H9 (cell line): ENCODE results near the gene LRRC42. TPM values are rescaled to one million over a fixed set of nuclear protein-coding genes. Genes with fewer than 3 reads are reported as not detected.

Experiments used
- DNase-seq: peaks from one replicate; pipeline ENCODE4 v3.0.0-alpha.2; 2017
- H2AFZ ChIP-seq: one replicate; pipeline ENCODE4 v1.6.1; 2013; ENCODE audit warnings: mild to moderate bottlenecking, low read length, control low read depth, moderate library complexity
- H2AK5ac ChIP-seq: 2 replicates; pipeline ENCODE4 v1.6.1; 2013; ENCODE audit warnings: low read length, control low read depth, mixed read lengths; ENCODE audit not compliant: insufficient read length
- H2BK120ac ChIP-seq: one replicate; pipeline ENCODE4 v1.6.1; 2013; ENCODE audit warnings: low read depth, mild to moderate bottlenecking, low read length, control low read depth, inconsistent platforms; ENCODE audit not compliant: poor library complexity, severe bottlenecking
- H2BK12ac ChIP-seq: 2 replicates; pipeline ENCODE4 v1.6.1; 2013; ENCODE audit warnings: low read length, control low read depth, mixed read lengths, low read depth; ENCODE audit not compliant: insufficient read length
- H2BK15ac ChIP-seq: 2 replicates; pipeline ENCODE4 v1.6.1; 2013; ENCODE audit warnings: low read depth, low read length, control low read depth
- H2BK20ac ChIP-seq: one replicate; pipeline ENCODE4 v1.6.1; 2013; ENCODE audit warnings: low read depth, mild to moderate bottlenecking, low read length, control low read depth, inconsistent platforms; ENCODE audit not compliant: poor library complexity, severe bottlenecking
- H2BK5ac ChIP-seq: 2 replicates; pipeline ENCODE4 v1.6.1; 2013; ENCODE audit warnings: low read length, control low read depth, mixed read lengths; ENCODE audit not compliant: insufficient read length
- H3K14ac ChIP-seq: 2 replicates; pipeline ENCODE4 v1.6.1; 2013; ENCODE audit warnings: low read length, control low read depth; ENCODE audit not compliant: insufficient read depth
- H3K18ac ChIP-seq: 2 replicates; pipeline ENCODE4 v1.6.1; 2013; ENCODE audit warnings: low read depth, mild to moderate bottlenecking, mixed read lengths, low read length, control low read depth; ENCODE audit not compliant: insufficient read length
- H3K23ac ChIP-seq: 2 replicates; pipeline ENCODE4 v1.6.1; 2013; ENCODE audit warnings: low read length, control low read depth, mixed read lengths, low read depth; ENCODE audit not compliant: insufficient read length
- H3K23me2 ChIP-seq: 2 replicates; pipeline ENCODE4 v1.6.1; 2013; ENCODE audit warnings: low read depth, mild to moderate bottlenecking, mixed read lengths, low read length, control low read depth; ENCODE audit not compliant: insufficient read length, poor library complexity, severe bottlenecking
- H3K27ac ChIP-seq: 2 replicates; pipeline ENCODE4 v1.5.1; 2013; ENCODE audit warnings: low read length, control low read depth, mixed read lengths, low read depth; ENCODE audit not compliant: insufficient read length
- H3K27me3 ChIP-seq: 2 replicates; pipeline ENCODE4 v1.6.1; 2013; ENCODE audit warnings: low read length, control low read depth, inconsistent platforms; ENCODE audit not compliant: insufficient read depth
- H3K4ac ChIP-seq: 2 replicates; pipeline ENCODE4 v1.6.1; 2013; ENCODE audit warnings: low read depth, mild to moderate bottlenecking, control low read depth, inconsistent platforms, low read length, moderate library complexity
- H3K4me1 ChIP-seq: 2 replicates; pipeline ENCODE4 v1.6.1; 2013; ENCODE audit warnings: low read length, control low read depth, inconsistent platforms; ENCODE audit not compliant: insufficient read depth
- H3K4me2 ChIP-seq: 2 replicates; pipeline ENCODE4 v1.6.1; 2013; ENCODE audit warnings: low read length, control low read depth, mixed read lengths; ENCODE audit not compliant: insufficient read length, insufficient read depth
- H3K56ac ChIP-seq: 2 replicates; pipeline ENCODE4 v1.6.1; 2013; ENCODE audit warnings: low read depth, mild to moderate bottlenecking, mixed read lengths, low read length, control low read depth; ENCODE audit not compliant: insufficient read length
- H3K79me1 ChIP-seq: 2 replicates; pipeline ENCODE4 v1.6.1; 2013; ENCODE audit warnings: low read depth, mild to moderate bottlenecking, moderate library complexity, low read length, control low read depth, inconsistent platforms; ENCODE audit not compliant: insufficient read depth, poor library complexity, severe bottlenecking
- H3K79me2 ChIP-seq: 2 replicates; pipeline ENCODE4 v1.6.1; 2013; ENCODE audit warnings: low read length, control low read depth, inconsistent platforms; ENCODE audit not compliant: insufficient read depth
- H3K9ac ChIP-seq: 2 replicates; pipeline ENCODE4 v1.6.1; 2013; ENCODE audit warnings: low read length, control low read depth, mixed read lengths; ENCODE audit not compliant: insufficient read length; ENCODE audit errors: extremely low read depth
- H3K9me3 ChIP-seq: one replicate; pipeline ENCODE4 v1.6.1; 2013; ENCODE audit warnings: low read depth, low read length, inconsistent platforms; ENCODE audit not compliant: control insufficient read depth
- H3T11ph ChIP-seq: one replicate; pipeline ENCODE4 v1.6.1; 2013; ENCODE audit warnings: mild to moderate bottlenecking, low read length, control low read depth, inconsistent platforms
- H4K20me1 ChIP-seq: one replicate; pipeline ENCODE4 v1.6.1; 2013; ENCODE audit not compliant: control insufficient read depth, insufficient read length, insufficient read depth
- H4K5ac ChIP-seq: 2 replicates; pipeline ENCODE4 v1.6.1; 2013; ENCODE audit warnings: low read depth, mild to moderate bottlenecking, mixed read lengths, low read length, control low read depth; ENCODE audit not compliant: insufficient read length
- H4K8ac ChIP-seq: replicated peaks from 2 replicates; pipeline ENCODE4 v1.6.1; 2013; ENCODE audit warnings: low read length, control low read depth, mixed read lengths, low read depth; ENCODE audit not compliant: insufficient read length
- H4K91ac ChIP-seq: 2 replicates; pipeline ENCODE4 v1.6.1; 2013; ENCODE audit warnings: low read depth, mild to moderate bottlenecking, moderate library complexity, mixed read lengths, low read length, control low read depth; ENCODE audit not compliant: insufficient read length
- H3K27ac Mint-ChIP-seq, 3 experiments: 2 replicates in 2 of 3; 3 replicates in 1 of 3; pipeline ENCODE4 v1.8.0; 2020 to 2021; ENCODE audit warnings: mixed read lengths in 3 of 3, mild to moderate bottlenecking in 1 of 3, moderate library complexity in 1 of 3
- H3K27me3 Mint-ChIP-seq: 2 replicates; pipeline ENCODE4 v1.8.0; 2021; ENCODE audit warnings: low read depth, mild to moderate bottlenecking, moderate library complexity, mixed read lengths
- H3K36me3 Mint-ChIP-seq, 3 experiments: 2 replicates in 2 of 3; 3 replicates in 1 of 3; pipeline ENCODE4 v1.8.0; 2020 to 2021; ENCODE audit warnings: low read depth in 3 of 3, mixed read lengths in 3 of 3; ENCODE audit not compliant: insufficient read depth in 1 of 3
- H3K4me1 Mint-ChIP-seq, 2 experiments: 2 replicates each; pipeline ENCODE4 v1.8.0; 2020; ENCODE audit warnings: mixed read lengths in 2 of 2
- H3K4me3 Mint-ChIP-seq, 2 experiments: 2 replicates in 1 of 2; 3 replicates in 1 of 2; pipeline ENCODE4 v1.8.0; 2020 to 2021; ENCODE audit warnings: mild to moderate bottlenecking in 2 of 2, mixed read lengths in 2 of 2, moderate library complexity in 1 of 2
- H3K9me3 Mint-ChIP-seq, 2 experiments: 2 replicates in 1 of 2; 3 replicates in 1 of 2; pipeline ENCODE4 v1.8.0; 2020; ENCODE audit warnings: mild to moderate bottlenecking in 2 of 2, mixed read lengths in 2 of 2, moderate library complexity in 1 of 2
- CTCF ChIP-seq: fragments of 200-600 bp; sonication (generic); conservative IDR thresholded peaks from 3 replicates; pipeline ENCODE4 v1.8.0; 2021; ENCODE audit warnings: antibody characterized with exemption, mild to moderate bottlenecking
- WGBS: extraction: QIAGEN DNeasy Blood & Tissue Kit; methylation state at CpG from one replicate; pipeline ENCODE4 v1.1.7; 2013; ENCODE audit warnings: missing lambda C conversion rate, low lambda C conversion rate, mixed read lengths; ENCODE audit not compliant: insufficient read length; ENCODE audit errors: extremely low coverage; 5-methylcytosine and 5-hydroxymethylcytosine counted together
- total RNA-seq: library from RNA; stranded (reverse); gene quantifications from 2 replicates; pipeline ENCODE4 v1.2.1, GENCODE V29; 2021

Gene LRRC42
- total RNA-seq, 1 experiment from 2014 or later = 36.3 TPM

DNA sequence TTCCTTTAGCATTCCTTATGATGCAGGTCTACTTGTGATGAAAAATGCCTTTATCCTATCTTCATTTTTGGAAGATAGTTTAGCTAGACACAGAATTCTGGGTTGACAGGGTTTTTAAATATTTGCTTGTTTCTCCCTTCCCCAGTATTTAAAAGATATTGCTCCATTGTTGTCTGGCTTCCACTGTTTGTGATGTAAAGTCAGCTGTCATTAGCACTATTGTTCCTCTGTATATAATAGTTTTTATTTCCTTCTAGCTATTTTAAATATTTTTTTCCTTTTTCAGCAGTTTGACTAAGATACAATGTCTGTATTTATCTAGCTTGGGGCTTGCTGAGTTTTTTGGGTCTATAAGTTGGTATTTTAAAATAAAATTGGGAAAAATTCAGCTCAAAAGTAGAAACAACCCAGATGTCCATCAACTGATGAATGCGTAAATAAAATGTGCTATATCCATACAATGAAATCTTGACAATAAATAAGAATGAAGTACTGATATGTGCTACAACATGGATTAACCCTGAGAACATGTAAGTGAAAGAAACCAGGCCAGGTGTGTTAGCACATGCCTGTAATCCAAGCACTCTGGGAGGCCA, 11.9 kb upstream of the LRRC42 start:
- Histone ChIP-seq H3K23me2 (no peaks in the 10 kb centered on the region), H2BK12ac (no peak overlapping the region), H4K8ac (no peak overlapping the region), H3K27me3 (no peaks in the 10 kb centered on the region), H3K56ac (no peak overlapping the region), H4K5ac (no peak overlapping the region), H3K4me2 (no peak overlapping the region), H3K9me3 (no peaks in the 10 kb centered on the region), H2AFZ (no peak overlapping the region), H3K79me1 (no peaks in the 10 kb centered on the region), H2AK5ac (no peak overlapping the region), H3K4ac (no peak overlapping the region), H2BK20ac (no peak overlapping the region), H2BK5ac (no peak overlapping the region), H3K23ac (no peak overlapping the region), H4K20me1 (no peaks in the 10 kb centered on the region), H3K4me1 (no peaks in the 10 kb centered on the region), H3K79me2 (no peaks in the 10 kb centered on the region), H3K14ac (no peak overlapping the region), H3K9ac (no peak overlapping the region), H4K91ac (no peak overlapping the region), H2BK15ac (no peak overlapping the region), H3T11ph (no peak overlapping the region), H3K27ac (no peak overlapping the region), H3K18ac (no peak overlapping the region), H2BK120ac (no peak overlapping the region)
- H3K36me3 Mint-ChIP-seq = peaks cover 22 to 51% (median 31%) of the 10 kb centered on the region in 3 experiments
- H3K4me3 Mint-ChIP-seq = no peak overlapping the region
- no peaks in the 10 kb centered on the region for H3K4me1 Mint-ChIP-seq
- H3K27ac Mint-ChIP-seq = no peak overlapping the region
- H3K27me3 Mint-ChIP-seq = no peaks in the 10 kb centered on the region
- no peak for DNase-seq
- no peak for TF ChIP-seq CTCF
- H3K9me3 Mint-ChIP-seq = peaks cover 16 to 20% of the 10 kb centered on the region in 2 experiments
- WGBS = no CpG with 5 or more reads among the region's 1 CpG
